Fibroblast of villous mesenchyme (primary cell): ENCODE data around the gene ELP2. TPM values are rescaled to one million over a fixed set of nuclear protein-coding genes. Genes with fewer than 3 reads are reported as not detected.

Experiments used
- DNase-seq: peaks from one replicate; pipeline ENCODE4 v3.0.0-alpha.2; 2010; ENCODE audit warnings: low read depth
- H3K4me3 ChIP-seq: 2 replicates; pipeline ENCODE4 v1.5.1; 2011; ENCODE audit warnings: low read depth, mild to moderate bottlenecking, low read length
- CTCF ChIP-seq: IDR thresholded peaks from 2 replicates; pipeline ENCODE4 v1.5.1; 2012; ENCODE audit warnings: low read depth, mild to moderate bottlenecking, low read length; ENCODE audit not compliant: insufficient read depth
- total RNA-seq: library from RNA; depleted of rRNA; stranded (reverse); fragments of >200 nt; gene quantifications from 2 replicates; pipeline ENCODE4 v1.2.3, GENCODE V29; 2012

ELP2 gene
- total RNA-seq, 1 donor: 104 TPM

- H3K4me3 ChIP-seq: no peak overlapping the region
- peak; percentile 52 for DNase-seq
- TF ChIP-seq CTCF: no peak
These were observed 9.4 kb upstream of the ELP2 start for GRCh38 chr18:36120297-36120696.

GRCh38 chr18:36124841-36125240 is 4.9 kb upstream of the ELP2 start:
- no peak overlapping the region for H3K4me3 ChIP-seq
- TF ChIP-seq CTCF: no peak
- DNase-seq: no peak

- no peak overlapping the region for H3K4me3 ChIP-seq
- no peak for DNase-seq
- no peak for TF ChIP-seq CTCF
These were observed 3.0 kb upstream of the ELP2 start for GRCh38 chr18:36126668-36127067.

- peak; percentile 34 for DNase-seq
- H3K4me3 ChIP-seq: peak overlapping the region; percentile 99
- no peak for TF ChIP-seq CTCF
These were observed 1.7 kb upstream of the ELP2 start for GRCh38 chr18:36127836-36128529.

GRCh38 chr18:36128530-36128870 is 1.2 kb upstream of the ELP2 start:
- peak; percentile 46 for DNase-seq
- peak overlapping the region; percentile 99 for H3K4me3 ChIP-seq
- TF ChIP-seq CTCF: no peak

GRCh38 chr18:36128907-36129299 is 796 bp upstream of the ELP2 start:
- DNase-seq: no peak
- no peak for TF ChIP-seq CTCF
- H3K4me3 ChIP-seq: peak overlapping the region; percentile 99

- no peak for DNase-seq
- no peak for TF ChIP-seq CTCF
- peak overlapping the region; percentile 99 for H3K4me3 ChIP-seq
These were observed 536 bp downstream of the ELP2 start for GRCh38 chr18:36130039-36130831.
